ENCODE measurements around the gene TM6SF1.
"Not testable (repeated sequence)": the region's sequence is repeated elsewhere in the genome, so short reads cannot be mapped to it uniquely, and the experiment has no call there.

Gene TM6SF1

DNA sequence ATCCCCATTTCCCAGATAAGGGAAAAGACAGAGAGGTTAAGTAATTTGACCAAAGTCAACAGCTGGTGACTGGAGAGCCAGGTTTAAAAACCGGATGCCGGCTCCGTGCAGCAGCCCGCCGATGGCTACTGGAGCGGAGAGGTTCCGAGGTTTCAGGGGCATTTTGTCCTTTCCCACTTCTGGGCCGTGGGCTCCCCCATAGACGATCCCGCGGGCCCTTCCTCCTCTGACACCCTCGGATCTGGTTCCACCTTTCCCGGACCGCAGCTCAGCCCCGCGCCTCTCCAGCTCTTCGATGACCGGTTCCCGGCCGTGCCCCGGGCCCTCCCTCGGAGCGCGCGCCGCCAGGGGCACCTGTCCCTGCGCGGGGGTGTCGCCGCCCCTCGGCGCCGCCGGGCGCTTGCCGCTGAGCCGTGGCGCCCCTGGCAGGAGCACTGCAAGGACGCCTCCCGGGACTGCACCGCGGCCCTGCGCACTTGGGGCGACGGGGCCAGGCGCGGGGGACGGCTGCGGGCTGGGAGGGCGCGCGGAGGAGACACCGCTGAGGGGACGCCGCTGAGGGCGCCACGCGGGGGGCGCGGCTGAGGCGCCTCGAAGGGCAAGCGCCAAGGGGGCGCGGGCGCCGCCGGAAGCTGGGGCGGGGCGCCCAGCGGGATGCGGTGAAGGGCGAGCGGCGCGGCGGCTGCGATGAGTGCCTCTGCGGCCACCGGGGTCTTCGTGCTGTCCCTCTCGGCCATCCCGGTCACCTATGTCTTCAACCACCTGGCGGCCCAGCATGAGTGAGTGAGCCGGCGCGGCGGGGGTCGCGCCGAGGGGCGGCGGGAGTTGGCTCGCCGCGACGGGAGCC is at the start of gene TM6SF1:
TSS of gene TM6SF1 (plus strand) at position 652 of the 847 bp plus-strand sequence. CDS start at position 688, 36 bp downstream.
- H3K4me3 ChIP-seq, result peak within 1 kb of the TSS; percentile 46
- in situ Hi-C loops (cut with MboI; ENCODE audit: low sequenced_read_pairs), result no loop called here
- H3K9me3 ChIP-seq, result no peaks in the 10 kb centered on the region
- DNase-seq (ENCODE audit: low spot score in 2 of 2), result peak; percentile 28 to 66
- peaks cover 13% of the 10 kb centered on the region for H3K4me1 ChIP-seq
- H3K27me3 ChIP-seq (ENCODE audit: low read depth), result 0 out of 2 replicates have a peak, but pooled peaks cover 3% of the 10 kb centered on the region
- no peaks in the 10 kb centered on the region for H3K36me3 ChIP-seq (replicated peaks)

DNA sequence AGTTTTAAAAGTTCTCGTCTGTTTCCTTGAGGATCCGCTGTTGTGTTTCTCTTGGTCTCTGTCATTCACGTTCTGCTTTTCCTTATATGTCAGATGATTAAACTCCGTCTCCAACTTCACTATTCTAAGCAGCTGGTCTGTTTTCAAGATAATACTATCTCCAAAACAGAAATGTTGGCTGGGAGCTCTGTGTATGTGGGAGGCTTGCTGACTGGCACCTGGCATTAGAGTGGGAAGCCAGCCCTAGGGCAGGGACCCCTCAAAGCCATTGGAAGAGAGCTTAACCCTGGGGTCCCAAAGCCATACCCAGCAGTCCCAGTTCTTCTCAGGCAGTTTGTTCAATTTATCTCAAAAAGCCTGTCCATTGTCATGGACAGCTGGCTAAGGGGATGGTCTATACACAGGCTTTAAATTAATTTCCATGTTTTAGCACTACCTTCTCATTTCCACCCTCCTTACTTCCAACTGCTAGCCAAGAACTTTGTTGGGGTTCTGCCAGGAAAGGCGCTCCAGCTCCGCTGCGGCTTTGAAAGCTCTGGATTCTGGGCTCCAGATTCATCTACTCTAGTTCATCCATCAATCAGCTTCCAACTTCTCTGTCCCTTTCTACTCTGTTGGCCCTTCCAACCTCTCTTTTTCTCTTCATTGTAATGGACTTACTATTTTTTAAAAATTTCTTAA is 49.6 kb upstream of the TM6SF1 start:
- peak in 1 of 2 experiments; percentile 42 for DNase-seq (ENCODE audit: low spot score in 2 of 2)
- H3K9me3 ChIP-seq, result no peaks in the 10 kb centered on the region
- H3K36me3 ChIP-seq (replicated peaks), result peaks cover 45% of the 10 kb centered on the region
- peaks cover 43% of the 10 kb centered on the region for H3K4me1 ChIP-seq
- in situ Hi-C loops (cut with MboI; ENCODE audit: low sequenced_read_pairs), result no loop called here
- no peak overlapping the region for H3K4me3 ChIP-seq
- no peaks in the 10 kb centered on the region for H3K27me3 ChIP-seq (ENCODE audit: low read depth)

DNA sequence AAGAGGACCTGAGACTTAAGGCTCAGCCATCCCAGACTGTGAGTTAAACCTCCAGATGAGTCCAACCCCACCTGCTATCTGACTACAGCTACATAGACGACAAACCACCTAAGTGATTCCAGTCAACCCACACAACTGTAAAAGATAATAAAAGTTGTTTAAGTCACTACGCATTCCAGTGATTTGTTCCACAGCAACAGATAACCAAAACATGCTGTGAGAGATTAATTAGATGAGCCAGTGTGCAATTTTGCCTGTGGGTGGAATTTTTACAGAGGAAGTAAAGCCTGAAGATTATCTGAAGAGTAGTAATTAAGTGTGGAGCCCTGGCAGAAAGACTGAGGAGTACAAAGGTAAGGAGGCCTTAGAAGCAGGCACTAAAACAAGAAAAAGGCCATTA is 45.8 kb upstream of the TM6SF1 start:
- in situ Hi-C loops (cut with MboI; ENCODE audit: low sequenced_read_pairs), result no loop called here
- peak; percentile 25 to 47 for DNase-seq (ENCODE audit: low spot score in 2 of 2)
- Histone ChIP-seq H3K9me3 (no peaks in the 10 kb centered on the region), H3K36me3 (replicated peaks) (peaks cover 12% of the 10 kb centered on the region; the same call in 1 of the 2 replicates), H3K27me3 (ENCODE audit: low read depth) (no peaks in the 10 kb centered on the region), H3K4me3 (no peak overlapping the region), H3K4me1 (peaks cover 65% of the 10 kb centered on the region)

DNA sequence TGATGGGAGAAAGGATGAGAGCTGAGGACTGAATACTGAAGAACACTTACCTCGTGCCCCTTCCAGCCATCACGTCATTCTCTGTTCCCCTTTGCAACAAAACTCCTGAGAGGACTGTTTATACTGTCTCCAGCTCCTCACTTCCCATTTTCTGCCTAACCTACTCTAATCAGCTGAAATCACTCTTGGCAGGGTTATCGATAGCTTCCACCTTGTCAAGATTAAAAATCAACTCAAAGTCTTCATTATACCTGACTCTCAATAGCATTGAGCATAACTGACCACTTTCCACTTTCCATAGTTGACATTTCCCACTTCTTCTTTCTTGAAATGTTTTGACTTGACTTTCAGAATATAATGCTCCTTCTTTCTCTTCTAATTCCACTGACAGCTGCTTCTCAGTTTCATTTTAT is 44.7 kb upstream of the TM6SF1 start:
- H3K27me3 ChIP-seq (ENCODE audit: low read depth), result no peaks in the 10 kb centered on the region
- H3K36me3 ChIP-seq (replicated peaks), result peaks cover 12% of the 10 kb centered on the region; the same call in 1 of the 2 replicates
- H3K4me1 ChIP-seq, result peaks cover 58% of the 10 kb centered on the region
- no peak for DNase-seq (ENCODE audit: low spot score in 2 of 2)
- H3K4me3 ChIP-seq, result no peak overlapping the region
- H3K9me3 ChIP-seq, result no peaks in the 10 kb centered on the region
- in situ Hi-C loops (cut with MboI; ENCODE audit: low sequenced_read_pairs), result no loop called here

DNA sequence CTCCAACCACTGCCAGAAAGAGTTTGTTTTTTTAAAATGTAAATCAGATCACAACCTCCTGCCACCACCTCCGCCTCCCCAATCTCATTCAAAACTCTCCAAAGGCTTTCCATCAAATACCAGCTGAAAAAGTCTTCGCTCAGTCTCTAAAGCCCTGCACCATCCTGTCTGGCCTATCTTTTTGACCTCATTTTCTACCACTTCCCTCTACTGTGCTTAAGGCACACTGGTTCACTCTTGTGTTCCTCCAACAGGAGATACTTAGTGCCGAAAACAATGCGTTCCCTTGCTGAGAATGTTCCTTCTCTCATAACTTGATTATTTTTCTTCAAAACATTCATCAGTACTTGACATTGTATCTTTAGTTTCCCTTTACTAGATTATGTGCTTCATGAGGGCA is 43.9 kb upstream of the TM6SF1 start:
- no peaks in the 10 kb centered on the region for H3K9me3 ChIP-seq
- in situ Hi-C loops (cut with MboI; ENCODE audit: low sequenced_read_pairs), result no loop called here
- H3K4me1 ChIP-seq, result peaks cover 53% of the 10 kb centered on the region
- H3K4me3 ChIP-seq, result no peak overlapping the region; the same call in 1 of the 2 replicates
- H3K27me3 ChIP-seq (ENCODE audit: low read depth), result no peaks in the 10 kb centered on the region
- no peak for DNase-seq (ENCODE audit: low spot score in 2 of 2)
- H3K36me3 ChIP-seq (replicated peaks), result peaks cover 12% of the 10 kb centered on the region; the same call in 1 of the 2 replicates

DNA sequence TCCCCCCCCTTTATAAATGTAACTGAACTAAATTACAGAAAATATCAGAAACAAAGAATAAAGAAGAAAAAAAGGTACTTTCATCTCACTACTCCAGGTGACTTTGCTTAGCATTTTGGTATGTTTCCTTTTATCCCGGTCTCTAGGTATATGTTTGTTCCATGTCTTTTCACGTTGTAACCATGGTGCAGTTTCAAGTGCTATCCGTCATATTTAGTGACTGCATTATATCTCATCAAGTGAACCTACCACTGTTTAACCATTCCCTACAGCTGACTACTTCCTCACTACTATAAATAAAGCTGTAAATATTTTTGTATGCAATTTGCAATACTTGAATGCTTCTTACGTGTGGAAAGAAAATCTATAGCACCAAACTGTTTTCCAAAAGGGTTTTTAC is 42.6 kb upstream of the TM6SF1 start:
- peak in 1 of 2 experiments; percentile 51 for DNase-seq (ENCODE audit: low spot score in 2 of 2)
- H3K4me3 ChIP-seq, result peak overlapping the region; percentile 60
- H3K9me3 ChIP-seq, result no peaks in the 10 kb centered on the region; the same call in 1 of the 2 replicates
- in situ Hi-C loops (cut with MboI; ENCODE audit: low sequenced_read_pairs), result no loop called here
- H3K4me1 ChIP-seq, result peaks cover 48% of the 10 kb centered on the region
- H3K36me3 ChIP-seq (replicated peaks), result peaks cover 12% of the 10 kb centered on the region; the same call in 1 of the 2 replicates
- H3K27me3 ChIP-seq (ENCODE audit: low read depth), result no peaks in the 10 kb centered on the region

DNA sequence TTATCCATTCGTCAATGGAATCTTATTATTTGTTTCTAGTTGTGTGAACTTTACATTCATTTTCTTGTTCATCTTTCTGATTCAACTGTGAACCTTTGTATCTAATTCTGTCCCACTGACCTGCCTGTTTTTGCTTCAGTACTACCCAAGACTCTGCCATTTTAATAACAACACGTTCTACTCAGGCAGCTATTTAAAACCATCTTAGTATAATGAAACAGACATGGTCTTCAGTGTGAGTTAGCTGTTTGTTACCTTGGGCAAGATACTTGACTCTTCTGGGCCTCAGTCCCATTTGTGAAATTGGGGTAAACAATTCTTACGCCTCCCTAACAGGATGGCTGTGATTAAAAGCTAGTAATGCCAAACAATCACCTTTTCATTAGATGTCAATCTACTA is 42.0 kb upstream of the TM6SF1 start:
- peak overlapping the region; percentile 60 for H3K4me3 ChIP-seq
- peaks cover 12% of the 10 kb centered on the region; the same call in 1 of the 2 replicates for H3K36me3 ChIP-seq (replicated peaks)
- DNase-seq (ENCODE audit: low spot score in 2 of 2), result peak in 1 of 2 experiments; percentile 49
- H3K9me3 ChIP-seq, result no peaks in the 10 kb centered on the region; the same call in 1 of the 2 replicates
- H3K4me1 ChIP-seq, result peaks cover 48% of the 10 kb centered on the region
- in situ Hi-C loops (cut with MboI; ENCODE audit: low sequenced_read_pairs), result no loop called here
- no peaks in the 10 kb centered on the region for H3K27me3 ChIP-seq (ENCODE audit: low read depth)

DNA sequence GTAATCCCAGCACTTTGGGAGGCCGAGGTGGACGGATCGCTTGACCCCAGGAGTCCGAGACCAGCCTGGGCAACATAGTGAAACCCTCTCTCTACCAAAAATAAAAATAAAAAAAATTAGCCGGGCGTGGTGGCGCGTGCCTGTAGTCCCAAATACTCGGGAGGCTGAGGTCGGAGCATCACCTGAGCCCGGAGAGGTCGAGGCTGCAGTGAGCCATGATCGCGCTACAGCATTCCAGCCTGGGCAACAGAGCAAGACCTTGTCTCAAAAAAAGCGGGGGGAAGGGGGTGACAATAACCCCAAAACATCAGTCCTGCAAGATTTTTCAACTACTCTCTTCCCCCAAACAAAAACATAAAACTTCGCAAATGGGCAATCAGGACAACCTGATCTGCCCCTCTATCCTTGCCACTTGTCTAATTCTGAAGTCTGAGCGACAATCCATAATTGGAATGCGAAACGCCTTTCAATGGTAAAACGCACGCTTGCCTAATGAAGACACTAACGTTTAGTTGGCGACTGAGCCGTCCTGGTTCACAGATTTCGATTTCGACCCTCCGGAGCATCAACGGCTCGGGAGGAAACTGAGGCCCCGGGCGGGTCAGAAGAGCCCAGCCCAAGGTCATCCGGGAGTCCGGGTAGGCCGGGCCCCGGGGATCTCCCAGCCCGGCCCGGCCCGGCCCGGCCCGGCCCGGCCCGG is 41.3 kb upstream of the TM6SF1 start:
- H3K4me3 ChIP-seq, result peak overlapping the region; percentile 60
- in situ Hi-C loops (cut with MboI; ENCODE audit: low sequenced_read_pairs), result no loop called here
- peaks cover 8% of the 10 kb centered on the region; the same call in 1 of the 2 replicates for H3K36me3 ChIP-seq (replicated peaks)
- peak; percentile 33 to 45 for DNase-seq (ENCODE audit: low spot score in 2 of 2)
- no peaks in the 10 kb centered on the region; the same call in 1 of the 2 replicates for H3K9me3 ChIP-seq
- H3K27me3 ChIP-seq (ENCODE audit: low read depth), result no peaks in the 10 kb centered on the region
- peaks cover 44% of the 10 kb centered on the region for H3K4me1 ChIP-seq

DNA sequence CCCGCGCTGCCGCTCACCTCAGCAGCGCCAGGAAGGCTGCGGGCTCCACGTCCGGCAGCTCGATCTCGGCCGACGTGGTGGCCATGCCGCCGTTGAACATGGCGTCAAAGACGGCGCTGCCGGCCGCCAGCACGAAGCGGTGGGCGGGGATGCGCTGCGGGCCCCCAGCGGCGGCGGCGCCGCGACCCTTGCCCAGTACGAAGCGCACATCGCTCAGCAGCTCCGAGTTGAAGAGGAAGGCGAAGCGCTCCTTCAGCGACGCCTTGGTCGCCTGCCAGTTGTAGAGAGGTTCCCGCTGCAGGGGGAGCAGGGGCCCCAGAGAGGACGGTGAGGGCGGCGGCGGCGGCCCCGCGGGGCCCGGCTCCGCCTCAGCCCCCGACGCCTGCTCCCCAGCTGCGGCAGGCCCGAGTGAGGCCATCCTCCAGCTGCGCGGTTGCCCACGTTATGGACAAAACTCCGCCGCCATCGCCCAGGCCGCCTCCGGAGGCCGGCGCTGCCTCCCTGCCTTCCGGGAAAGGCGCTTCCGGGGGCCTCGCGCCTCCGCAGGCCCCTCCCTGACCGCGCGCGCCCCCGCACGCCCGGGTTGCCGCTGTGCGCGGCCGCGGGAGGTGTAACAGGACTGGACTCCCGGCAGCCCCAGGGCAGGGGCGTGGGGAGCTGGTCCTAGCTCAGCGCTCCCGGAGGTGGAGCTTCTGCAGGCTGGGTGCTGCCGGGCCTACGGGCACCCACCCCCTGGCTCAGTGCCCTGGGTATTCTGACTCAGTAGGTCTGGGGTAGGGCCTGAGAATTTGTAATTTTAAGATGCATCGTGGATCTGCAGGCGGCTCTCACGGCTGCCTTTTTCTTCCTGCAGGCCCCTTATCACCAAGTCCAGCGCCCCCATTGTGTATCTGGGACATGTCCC is 40.5 kb upstream of the TM6SF1 start, which contains the start of gene BTBD1:
TSS of gene BTBD1 (minus strand) at position 519 of the 904 bp plus-strand sequence. CDS start at position 418, 101 bp downstream.
- Histone ChIP-seq H3K27me3 (ENCODE audit: low read depth) (no peaks in the 10 kb centered on the region), H3K4me3 (peak within 1 kb of the TSS; percentile 60), H3K36me3 (replicated peaks) (peaks cover under 1% of the 10 kb centered on the region; the same call in 1 of the 2 replicates), H3K4me1 (peaks cover 36% of the 10 kb centered on the region), H3K9me3 (no peaks in the 10 kb centered on the region; the same call in 1 of the 2 replicates)
- in situ Hi-C loops (cut with MboI; ENCODE audit: low sequenced_read_pairs), result no loop called here
- DNase-seq (ENCODE audit: low spot score in 2 of 2), result peak; percentile 99

DNA sequence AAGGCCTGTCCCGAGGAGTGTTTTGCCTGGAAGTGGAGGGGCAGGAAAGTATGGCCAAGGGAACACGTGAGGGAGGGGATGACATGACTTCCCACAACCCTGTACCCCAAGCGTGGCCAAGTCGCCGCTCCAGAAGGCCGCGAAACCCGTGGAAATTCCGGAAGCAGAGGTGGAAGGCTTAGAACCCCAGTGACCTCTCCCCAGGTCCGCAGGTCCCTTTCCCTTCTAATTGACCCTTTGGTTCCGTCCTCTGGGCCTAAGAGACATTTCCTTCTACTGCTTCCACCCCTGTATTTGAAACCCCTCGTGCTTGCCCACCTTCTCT is 39.8 kb upstream of the TM6SF1 start:
- no peaks in the 10 kb centered on the region for H3K36me3 ChIP-seq (replicated peaks)
- H3K4me1 ChIP-seq, result peaks cover 30% of the 10 kb centered on the region
- no peak for DNase-seq (ENCODE audit: low spot score in 2 of 2)
- peak overlapping the region; percentile 60 for H3K4me3 ChIP-seq
- in situ Hi-C loops (cut with MboI; ENCODE audit: low sequenced_read_pairs), result no loop called here
- no peaks in the 10 kb centered on the region for H3K27me3 ChIP-seq (ENCODE audit: low read depth)
- H3K9me3 ChIP-seq, result no peaks in the 10 kb centered on the region; the same call in 1 of the 2 replicates

DNA sequence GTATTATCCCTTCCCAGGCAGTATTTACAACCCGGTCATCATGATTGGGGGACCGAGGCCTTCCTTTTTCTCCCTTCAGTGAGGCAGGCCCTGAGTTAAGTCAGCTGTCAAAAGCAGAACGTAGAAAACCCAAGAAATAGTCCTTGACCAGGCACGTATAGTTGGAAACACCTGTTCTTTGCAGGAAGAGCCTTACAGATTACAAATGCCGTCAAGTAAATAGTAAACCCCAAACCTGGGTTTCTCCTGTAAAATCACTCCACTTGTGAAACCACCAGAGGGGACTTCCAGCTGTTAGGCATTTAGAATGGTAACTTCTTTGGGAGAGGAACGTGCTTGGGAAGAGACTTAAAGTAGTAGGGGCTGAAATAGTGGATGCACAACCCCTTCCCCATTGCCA is 39.4 kb upstream of the TM6SF1 start:
- DNase-seq (ENCODE audit: low spot score in 2 of 2), result no peak
- H3K4me3 ChIP-seq, result no peak overlapping the region
- peaks cover 25% of the 10 kb centered on the region for H3K4me1 ChIP-seq
- in situ Hi-C loops (cut with MboI; ENCODE audit: low sequenced_read_pairs), result no loop called here
- peaks cover under 1% of the 10 kb centered on the region for H3K9me3 ChIP-seq
- no peaks in the 10 kb centered on the region for H3K27me3 ChIP-seq (ENCODE audit: low read depth)
- H3K36me3 ChIP-seq (replicated peaks), result no peaks in the 10 kb centered on the region

DNA sequence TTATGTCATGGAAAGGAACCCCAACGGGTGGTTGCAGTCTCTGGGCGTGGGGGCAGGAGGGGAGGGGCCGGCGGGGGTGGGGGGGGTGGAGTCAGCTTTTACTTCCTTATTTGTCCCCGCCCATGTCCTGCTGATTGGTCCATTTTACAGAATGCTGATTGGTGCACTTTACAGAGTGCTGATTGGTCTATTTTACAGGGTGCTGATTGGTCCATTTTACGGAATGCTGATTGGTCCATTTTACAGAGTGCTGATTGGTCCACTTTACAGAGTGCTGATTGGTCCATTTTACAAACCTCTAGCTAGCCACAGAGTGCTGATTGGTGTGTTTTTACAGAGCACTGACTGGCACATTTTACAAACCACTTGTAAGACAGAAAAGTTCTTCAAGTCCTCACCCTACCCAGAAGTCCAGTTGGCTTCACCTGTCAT is 38.2 kb upstream of the TM6SF1 start:
- H3K36me3 ChIP-seq (replicated peaks); H3K9me3 ChIP-seq; in situ Hi-C loops (cut with MboI; ENCODE audit: low sequenced_read_pairs); H3K4me3 ChIP-seq; H3K27me3 ChIP-seq (ENCODE audit: low read depth): not testable (repeated sequence)
- DNase-seq (ENCODE audit: low spot score in 2 of 2), result peak; percentile 38 to 56
- H3K4me1 ChIP-seq, result peaks cover 13% of the 10 kb centered on the region

Data from HAP-1 (cell line).